HG03039 (cell line): ENCODE results near the gene MESD.

ENCODE experiments used
- ATAC-seq: cut with Tn5 transposase; IDR thresholded peaks from one replicate; pipeline ENCODE4 v1.9.1; 2021; ENCODE audit warnings: mild to moderate bottlenecking, moderate library complexity; ENCODE audit not compliant: unreplicated experiment

The MESD gene

GRCh38 chr15:80913541-80913940 is 76.1 kb downstream of the MESD start:
- no peak for ATAC-seq

- no peak for ATAC-seq
Measured at GRCh38 chr15:80912673-80913072, 76.9 kb downstream of the MESD start.

- ATAC-seq, result no peak
Measured at GRCh38 chr15:80911821-80912220, 77.8 kb downstream of the MESD start.

- ATAC-seq, result no peak
Measured at GRCh38 chr15:80906159-80906766, 83.4 kb downstream of the MESD start.

- no peak for ATAC-seq
Measured at GRCh38 chr15:80904998-80905397, 84.6 kb downstream of the MESD start.

- no peak for ATAC-seq
Measured at GRCh38 chr15:80902298-80902801, 87.3 kb downstream of the MESD start.

- no peak for ATAC-seq
Measured at GRCh38 chr15:80898040-80898439, 91.6 kb downstream of the MESD start.
